PC-3 (cell line): Measurements from ENCODE around the gene CATSPERB.
"Not testable (repeated sequence)": the region's sequence is repeated elsewhere in the genome, so short reads cannot be mapped to it uniquely, and the experiment has no call there.

ENCODE experiments used
- CTCF ChIP-seq: fragments of 300-600 bp; sonication (generic); conservative IDR thresholded peaks from 2 replicates; pipeline ENCODE4 v1.5.1; 2017; ENCODE audit warnings: antibody characterized with exemption, low read depth, mild to moderate bottlenecking, low read length
- EZH2 ChIP-seq: fragments of 300-600 bp; sonication (generic); IDR thresholded peaks from one replicate; pipeline ENCODE4 v1.6.1; 2017; ENCODE audit warnings: antibody characterized with exemption, mild to moderate bottlenecking, low read length; ENCODE audit not compliant: unreplicated experiment
- EZH2phosphoT487 ChIP-seq: fragments of 300-600 bp; sonication (generic); IDR thresholded peaks from 2 replicates; pipeline ENCODE4 v1.6.1; 2018; ENCODE audit warnings: mild to moderate bottlenecking, antibody characterized with exemption, low read length, borderline replicate concordance

GRCh38 chr14:91604611-91605010 is 127.3 kb downstream of the CATSPERB start:
- not testable (repeated sequence) for TF ChIP-seq CTCF, EZH2, EZH2phosphoT487
